HFFc6 (cell line): ENCODE measurements around the gene MS4A3. TPM values are rescaled to one million over a fixed set of nuclear protein-coding genes. Genes with fewer than 3 reads are reported as not detected.
"Not testable (repeated sequence)": the region's sequence is repeated elsewhere in the genome, so short reads cannot be mapped to it uniquely, and the experiment has no call there.

Experiments
- DNase-seq: peaks from one replicate; pipeline ENCODE4 v3.0.0-alpha.2; 2018
- H3K27ac Mint-ChIP-seq: 2 replicates; pipeline ENCODE4 v1.8.0; 2020; ENCODE audit warnings: mild to moderate bottlenecking, mixed read lengths
- H3K27me3 Mint-ChIP-seq: 2 replicates; pipeline ENCODE4 v1.8.0; 2021; ENCODE audit warnings: mild to moderate bottlenecking, moderate library complexity, mixed read lengths; ENCODE audit not compliant: insufficient read depth
- H3K36me3 Mint-ChIP-seq: 2 replicates; pipeline ENCODE4 v1.8.0; 2021; ENCODE audit warnings: low read depth, mixed read lengths
- H3K4me1 Mint-ChIP-seq: 2 replicates; pipeline ENCODE4 v1.8.0; 2020; ENCODE audit warnings: low read depth, mixed read lengths
- H3K4me3 Mint-ChIP-seq: 2 replicates; pipeline ENCODE4 v1.8.0; 2020; ENCODE audit warnings: mild to moderate bottlenecking, moderate library complexity, mixed read lengths
- H3K9me3 Mint-ChIP-seq: 2 replicates; pipeline ENCODE4 v1.8.0; 2020; ENCODE audit warnings: mild to moderate bottlenecking, mixed read lengths
- CTCF ChIP-seq: fragments of 200-600 bp; sonication (generic); IDR thresholded peaks from 2 replicates; pipeline ENCODE4 v1.5.0; 2021; ENCODE audit warnings: antibody characterized with exemption, mild to moderate bottlenecking
- total RNA-seq, 6 experiments: library from RNA; stranded (reverse); fragmentation: NEBNext Ultra II Directional; extraction: Animal tissue kit (Norgen Biotek cat#: 25700); gene quantifications; 2 replicates in 1 of 6; 3 replicates in 5 of 6; pipeline ENCODE4 v1.2.3, GENCODE V29; 2021

The MS4A3 gene
- total RNA-seq, 6 experiments from 2014 or later, result not detected

- TF ChIP-seq CTCF, result no peak
- H3K36me3 Mint-ChIP-seq, result no peaks in the 10 kb centered on the region
- no peak for DNase-seq
- no peak overlapping the region for H3K27ac Mint-ChIP-seq
- H3K27me3 Mint-ChIP-seq, result no peaks in the 10 kb centered on the region; the same call in 1 of the 2 replicates
- H3K9me3 Mint-ChIP-seq, result peaks cover 21% of the 10 kb centered on the region
- H3K4me1 Mint-ChIP-seq, result no peaks in the 10 kb centered on the region
- H3K4me3 Mint-ChIP-seq, result no peak overlapping the region
Observed at GRCh38 chr11:60098508-60098907, 42.0 kb downstream of the MS4A3 start.

GRCh38 chr11:60100516-60100915 lies 44.1 kb downstream of the MS4A3 start:
- no peak for DNase-seq
- H3K27me3 Mint-ChIP-seq, result no peaks in the 10 kb centered on the region; the same call in 1 of the 2 replicates
- H3K4me3 Mint-ChIP-seq, result no peak overlapping the region
- no peaks in the 10 kb centered on the region for H3K4me1 Mint-ChIP-seq
- no peak for TF ChIP-seq CTCF
- H3K9me3 Mint-ChIP-seq, result peaks cover 21% of the 10 kb centered on the region
- H3K36me3 Mint-ChIP-seq, result no peaks in the 10 kb centered on the region
- no peak overlapping the region for H3K27ac Mint-ChIP-seq

GRCh38 chr11:60101368-60101767 lies 44.9 kb downstream of the MS4A3 start:
- not testable (repeated sequence) for H3K27me3 Mint-ChIP-seq, H3K27ac Mint-ChIP-seq, H3K4me3 Mint-ChIP-seq, DNase-seq, H3K36me3 Mint-ChIP-seq, H3K4me1 Mint-ChIP-seq
- peaks cover 21% of the 10 kb centered on the region for H3K9me3 Mint-ChIP-seq

GRCh38 chr11:60104471-60105115 lies 48.1 kb downstream of the MS4A3 start:
- H3K4me1 Mint-ChIP-seq, H3K4me3 Mint-ChIP-seq, H3K27me3 Mint-ChIP-seq, DNase-seq, H3K36me3 Mint-ChIP-seq, H3K27ac Mint-ChIP-seq, H3K9me3 Mint-ChIP-seq: not testable (repeated sequence)

- DNase-seq, H3K4me1 Mint-ChIP-seq, H3K27me3 Mint-ChIP-seq, H3K27ac Mint-ChIP-seq, H3K36me3 Mint-ChIP-seq, H3K4me3 Mint-ChIP-seq: not testable (repeated sequence)
- H3K9me3 Mint-ChIP-seq, result peaks cover 27% of the 10 kb centered on the region
Observed at GRCh38 chr11:60108631-60109030, 52.2 kb downstream of the MS4A3 start.

- no peak for DNase-seq
- no peaks in the 10 kb centered on the region for H3K27me3 Mint-ChIP-seq
- H3K27ac Mint-ChIP-seq, result no peak overlapping the region
- no peak overlapping the region for H3K4me3 Mint-ChIP-seq
- peaks cover 35% of the 10 kb centered on the region for H3K9me3 Mint-ChIP-seq
- H3K36me3 Mint-ChIP-seq, result no peaks in the 10 kb centered on the region
- TF ChIP-seq CTCF, result no peak
- no peaks in the 10 kb centered on the region for H3K4me1 Mint-ChIP-seq
Observed at GRCh38 chr11:60111793-60112192, 55.3 kb downstream of the MS4A3 start.

- no peaks in the 10 kb centered on the region for H3K4me1 Mint-ChIP-seq
- H3K27ac Mint-ChIP-seq, result no peak overlapping the region
- H3K36me3 Mint-ChIP-seq, result no peaks in the 10 kb centered on the region
- no peak for DNase-seq
- no peak overlapping the region for H3K4me3 Mint-ChIP-seq
- no peaks in the 10 kb centered on the region for H3K27me3 Mint-ChIP-seq
- H3K9me3 Mint-ChIP-seq, result peaks cover 33% of the 10 kb centered on the region
- no peak for TF ChIP-seq CTCF
Observed at GRCh38 chr11:60116996-60117790, 60.7 kb downstream of the MS4A3 start.
